GM21447 (cell line): ENCODE results near the gene CWC27.
A peak's percentile ranks its signal among the peaks of the same experiment; 100 is the strongest.

ENCODE experiments used
- ATAC-seq: cut with Tn5 transposase; IDR thresholded peaks from one replicate; pipeline ENCODE4 v1.9.1; 2021; ENCODE audit not compliant: unreplicated experiment

Gene CWC27

DNA sequence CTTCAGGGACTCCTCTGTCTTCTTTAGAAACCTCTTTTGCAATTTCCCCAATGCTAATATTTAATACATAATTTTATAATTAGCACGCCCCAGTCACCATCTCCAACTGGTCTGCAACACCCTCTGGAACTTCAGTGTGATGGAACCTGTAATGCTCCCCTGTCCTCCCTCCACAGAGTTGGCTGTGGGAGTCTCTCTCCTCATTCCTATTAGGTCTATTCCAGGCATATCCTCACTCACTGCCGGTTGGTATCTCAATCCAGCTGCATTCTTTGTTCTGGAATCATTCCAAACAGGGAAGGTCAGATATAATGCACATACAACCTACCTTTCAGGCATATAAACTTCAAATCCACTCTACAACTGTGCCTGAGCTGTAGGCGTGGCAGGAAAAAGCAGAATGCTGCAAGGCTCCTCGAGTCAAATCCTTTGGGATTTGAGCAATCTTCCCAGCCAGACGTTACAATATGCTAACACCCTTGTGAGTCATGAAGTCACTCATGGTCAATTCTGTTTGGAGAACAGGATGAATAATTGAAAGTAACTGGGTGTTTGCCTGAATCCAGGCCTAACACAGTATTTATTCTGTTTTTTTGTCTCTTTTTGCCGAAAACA is 293.8 kb downstream of the CWC27 start:
- ATAC-seq: no peak

DNA sequence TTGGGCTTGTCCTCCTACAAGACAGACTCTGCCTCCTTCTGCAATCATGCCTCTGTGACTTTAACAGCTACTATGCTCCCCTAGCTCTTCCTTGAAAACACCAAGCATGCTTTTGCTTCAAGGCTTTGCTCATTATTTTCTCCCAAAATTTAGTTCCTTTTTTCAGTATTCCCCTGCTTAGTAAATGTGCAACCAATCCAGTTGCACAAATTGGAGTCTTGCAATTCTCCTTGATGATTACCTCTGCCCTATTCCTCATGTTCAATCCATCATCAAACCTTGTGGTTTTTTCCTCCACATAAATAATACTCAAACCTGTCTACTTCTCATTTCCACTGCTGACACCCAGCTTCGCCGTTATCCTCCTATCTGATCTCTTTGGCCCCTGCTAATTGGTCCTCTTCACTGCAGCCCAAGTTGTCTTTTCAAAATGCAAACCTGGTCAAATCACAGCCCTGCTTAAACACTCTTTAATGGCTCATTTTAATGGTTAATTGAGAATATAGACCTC is 296.3 kb downstream of the CWC27 start:
- no peak for ATAC-seq

DNA sequence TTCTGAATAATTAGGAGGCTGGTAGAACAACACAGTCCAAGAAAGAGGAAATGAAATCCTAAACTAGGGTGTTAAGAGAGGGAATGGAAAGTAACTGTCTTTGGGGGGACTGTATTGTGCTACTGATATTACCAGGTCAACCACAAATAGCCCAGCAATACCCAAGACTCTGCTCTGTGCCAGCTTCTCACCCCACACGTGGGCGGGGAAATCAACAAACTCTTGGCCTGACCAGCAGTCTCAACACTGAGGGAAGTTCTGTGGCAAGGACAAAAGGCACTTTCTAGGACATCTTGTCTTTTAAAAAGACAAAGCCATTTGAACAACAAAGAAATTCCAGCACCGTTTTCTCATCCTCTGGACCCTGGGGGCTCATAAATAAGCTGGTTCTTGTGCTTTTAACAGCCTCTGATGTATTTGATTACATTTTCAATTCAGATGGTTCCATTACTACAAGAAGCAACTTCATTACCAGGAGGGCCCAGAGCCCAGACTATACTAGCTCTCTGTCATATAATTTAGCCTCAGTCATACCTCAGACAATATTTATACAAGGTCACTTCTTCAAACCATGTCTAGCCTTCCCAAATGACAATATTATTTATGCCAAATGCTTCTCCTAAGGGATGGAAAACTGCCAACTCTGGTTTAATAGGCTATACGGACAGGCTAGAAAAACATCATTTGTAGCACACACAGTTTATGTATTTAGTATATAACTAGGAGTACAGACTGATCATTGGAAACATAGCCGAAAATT is 297.8 kb downstream of the CWC27 start:
- peak; percentile 68 for ATAC-seq

DNA sequence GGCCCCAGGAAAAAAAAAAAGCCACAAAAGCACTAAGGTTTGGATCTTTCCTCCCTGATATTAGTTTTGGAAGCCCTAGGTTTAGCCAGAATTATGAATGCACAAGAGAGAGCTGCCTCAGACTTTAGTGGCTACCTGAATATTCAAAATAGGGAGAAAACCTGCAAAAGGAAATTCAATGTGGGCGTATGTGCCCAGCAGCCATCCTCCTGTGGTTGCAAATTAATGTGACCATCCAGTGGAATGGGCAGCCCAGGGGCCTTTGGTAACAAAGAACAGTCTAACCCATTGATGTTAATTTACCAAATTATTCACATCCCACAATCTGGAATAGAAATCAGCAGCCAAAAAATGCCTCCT is 298.4 kb downstream of the CWC27 start:
- no peak for ATAC-seq
